ENCODE measurements around the gene JARID2.

JARID2 gene

GRCh38 chr6:15429141-15430110 is 183.6 kb downstream of the JARID2 start:
- no peaks in the 10 kb centered on the region for H3K27me3 ChIP-seq (ENCODE audit: control insufficient read depth, insufficient read depth, low read length)
- no peaks in the 10 kb centered on the region for H3K36me3 ChIP-seq (ENCODE audit: control insufficient read depth, insufficient read depth, low read length)
- H3K9me3 ChIP-seq (ENCODE audit: control insufficient read depth, low read length) = no peaks in the 10 kb centered on the region
- H3K4me2 ChIP-seq (ENCODE audit: low read length) = no peak overlapping the region
- peaks cover 13% of the 10 kb centered on the region for H3K79me2 ChIP-seq
- TF ChIP-seq, protein P1, sequence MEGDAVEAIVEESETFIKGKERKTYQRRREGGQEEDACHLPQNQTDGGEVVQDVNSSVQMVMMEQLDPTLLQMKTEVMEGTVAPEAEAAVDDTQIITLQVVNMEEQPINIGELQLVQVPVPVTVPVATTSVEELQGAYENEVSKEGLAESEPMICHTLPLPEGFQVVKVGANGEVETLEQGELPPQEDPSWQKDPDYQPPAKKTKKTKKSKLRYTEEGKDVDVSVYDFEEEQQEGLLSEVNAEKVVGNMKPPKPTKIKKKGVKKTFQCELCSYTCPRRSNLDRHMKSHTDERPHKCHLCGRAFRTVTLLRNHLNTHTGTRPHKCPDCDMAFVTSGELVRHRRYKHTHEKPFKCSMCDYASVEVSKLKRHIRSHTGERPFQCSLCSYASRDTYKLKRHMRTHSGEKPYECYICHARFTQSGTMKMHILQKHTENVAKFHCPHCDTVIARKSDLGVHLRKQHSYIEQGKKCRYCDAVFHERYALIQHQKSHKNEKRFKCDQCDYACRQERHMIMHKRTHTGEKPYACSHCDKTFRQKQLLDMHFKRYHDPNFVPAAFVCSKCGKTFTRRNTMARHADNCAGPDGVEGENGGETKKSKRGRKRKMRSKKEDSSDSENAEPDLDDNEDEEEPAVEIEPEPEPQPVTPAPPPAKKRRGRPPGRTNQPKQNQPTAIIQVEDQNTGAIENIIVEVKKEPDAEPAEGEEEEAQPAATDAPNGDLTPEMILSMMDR (IDR thresholded peaks at IDR 0.05) = no peak
- H3K4me3 ChIP-seq (ENCODE audit: low read depth, low read length) = no peak overlapping the region
- peaks cover 46% of the 10 kb centered on the region for H3K4me1 ChIP-seq
- peak overlapping the region; percentile 13 for H3K27ac ChIP-seq
- H2AFZ ChIP-seq = no peak overlapping the region
- H3K9ac ChIP-seq = no peak overlapping the region

- no peaks in the 10 kb centered on the region for H3K27me3 ChIP-seq (ENCODE audit: control insufficient read depth, insufficient read depth, low read length)
- H2AFZ ChIP-seq = no peak overlapping the region
- TF ChIP-seq, protein P1 (IDR thresholded peaks at IDR 0.05) = no peak
- H3K79me2 ChIP-seq = peaks cover 15% of the 10 kb centered on the region
- no peak overlapping the region for H3K9ac ChIP-seq
- H3K4me1 ChIP-seq = peaks cover 46% of the 10 kb centered on the region
- no peaks in the 10 kb centered on the region for H3K36me3 ChIP-seq (ENCODE audit: control insufficient read depth, insufficient read depth, low read length)
- no peak overlapping the region for H3K4me2 ChIP-seq (ENCODE audit: low read length)
- H3K4me3 ChIP-seq (ENCODE audit: low read depth, low read length) = no peak overlapping the region
- no peaks in the 10 kb centered on the region for H3K9me3 ChIP-seq (ENCODE audit: control insufficient read depth, low read length)
- H3K27ac ChIP-seq = peak overlapping the region; percentile 43
Observed at GRCh38 chr6:15430186-15430585, 184.3 kb downstream of the JARID2 start.

DNA sequence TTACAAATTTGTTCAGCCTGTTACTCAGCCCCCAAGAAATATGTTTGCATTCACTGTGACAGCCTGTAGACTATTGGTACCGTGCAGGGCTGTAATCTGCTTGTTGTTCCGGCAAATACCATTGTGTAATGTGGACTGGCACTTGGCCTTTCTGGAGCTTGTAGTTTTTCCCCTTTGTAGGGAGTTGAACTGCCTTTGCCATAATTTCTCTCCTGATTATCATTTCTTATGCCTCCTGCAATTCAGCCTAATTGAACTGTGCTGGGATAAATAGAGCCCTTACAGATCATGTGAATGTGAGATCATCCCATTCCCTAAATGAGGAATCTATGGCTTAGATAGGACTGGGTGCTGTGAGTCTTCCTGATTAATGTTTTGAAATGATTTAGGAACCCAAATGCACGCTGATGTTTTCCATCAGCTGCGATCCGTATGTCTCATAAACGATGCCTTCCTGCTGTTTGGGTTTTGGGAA is 185.1 kb downstream of the JARID2 start:
- no peaks in the 10 kb centered on the region for H3K27me3 ChIP-seq (ENCODE audit: control insufficient read depth, insufficient read depth, low read length)
- peaks cover 46% of the 10 kb centered on the region for H3K4me1 ChIP-seq
- H2AFZ ChIP-seq = peak overlapping the region; percentile 2
- no peaks in the 10 kb centered on the region for H3K36me3 ChIP-seq (ENCODE audit: control insufficient read depth, insufficient read depth, low read length)
- H3K9me3 ChIP-seq (ENCODE audit: control insufficient read depth, low read length) = no peaks in the 10 kb centered on the region
- H3K79me2 ChIP-seq = peaks cover 16% of the 10 kb centered on the region
- H3K4me2 ChIP-seq (ENCODE audit: low read length) = no peak overlapping the region
- H3K27ac ChIP-seq = peak overlapping the region; percentile 43
- no peak overlapping the region for H3K4me3 ChIP-seq (ENCODE audit: low read depth, low read length)
- TF ChIP-seq, protein P1 (IDR thresholded peaks at IDR 0.05) = no peak
- H3K9ac ChIP-seq = no peak overlapping the region

- TF ChIP-seq, protein P1 (IDR thresholded peaks at IDR 0.05) = no peak
- no peaks in the 10 kb centered on the region for H3K36me3 ChIP-seq (ENCODE audit: control insufficient read depth, insufficient read depth, low read length)
- H3K9me3 ChIP-seq (ENCODE audit: control insufficient read depth, low read length) = no peaks in the 10 kb centered on the region
- peaks cover 26% of the 10 kb centered on the region for H3K79me2 ChIP-seq
- H3K4me3 ChIP-seq (ENCODE audit: low read depth, low read length) = no peak overlapping the region
- no peak overlapping the region for H3K9ac ChIP-seq
- H3K27ac ChIP-seq = peak overlapping the region; percentile 43
- H3K27me3 ChIP-seq (ENCODE audit: control insufficient read depth, insufficient read depth, low read length) = no peaks in the 10 kb centered on the region
- H3K4me1 ChIP-seq = peaks cover 43% of the 10 kb centered on the region
- H3K4me2 ChIP-seq (ENCODE audit: low read length) = peak overlapping the region; percentile 15
- H2AFZ ChIP-seq = peak overlapping the region; percentile 32
Observed at GRCh38 chr6:15431762-15432483, 186.1 kb downstream of the JARID2 start.

Measured in parathyroid adenoma (tissue), 2 donors.